ENCODE data around the gene SERPINF2.
A peak's percentile ranks its signal among the peaks of the same experiment; 100 is the strongest.

DNA sequence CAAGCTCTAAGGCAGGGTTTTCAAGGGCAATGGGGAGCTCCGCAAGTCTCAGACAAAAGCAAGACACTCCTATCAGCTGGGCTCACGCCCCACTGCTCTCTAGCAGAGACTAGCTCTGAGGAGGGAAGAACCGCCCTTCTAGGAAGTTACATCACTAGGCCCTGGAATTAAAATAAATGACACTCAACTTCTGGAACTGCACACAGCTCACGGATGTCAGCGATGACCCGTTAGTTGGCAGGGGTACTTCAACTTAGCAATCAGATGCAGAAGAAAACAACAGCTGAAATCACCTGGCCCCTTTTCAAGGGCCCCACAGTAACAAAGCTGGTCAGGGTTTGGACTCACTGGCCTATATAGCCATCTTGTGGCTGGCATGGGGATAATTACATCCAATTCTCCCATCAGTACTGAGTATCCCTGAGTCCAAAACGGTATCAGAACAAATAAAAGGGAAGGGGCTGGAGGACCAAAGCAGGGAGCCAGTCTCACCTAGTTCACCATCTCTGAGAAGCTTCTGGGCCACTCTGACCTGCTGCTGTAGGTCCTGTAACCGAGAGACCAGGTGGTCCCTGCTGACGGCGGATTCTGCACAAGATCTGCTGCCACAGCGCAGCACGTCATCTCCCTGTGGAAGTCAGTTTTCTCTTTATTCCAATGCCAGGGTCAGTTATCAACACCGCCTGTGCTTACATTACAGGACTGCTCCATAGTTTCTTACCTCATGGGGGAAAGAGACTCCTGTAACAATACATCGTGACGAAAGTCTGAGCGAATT is 41.4 kb downstream of the SERPINF2 start:
- TF ChIP-seq CTCF (conservative IDR thresholded peaks at IDR 0.05; ENCODE audit: low read depth in 2 of 2), result peak; percentile 66 to 69
- no peak for TF ChIP-seq POLR2AphosphoS5 (IDR thresholded peaks at IDR 0.05; ENCODE audit: low read depth)
- TF ChIP-seq REST (IDR thresholded peaks at IDR 0.05; ENCODE audit: unreplicated experiment), result no peak
- TF ChIP-seq CREB1 (CRISPR knock-in tag; IDR thresholded peaks at IDR 0.05; ENCODE audit: low read depth), result no peak
- no peak for TF ChIP-seq ZNF331 (CRISPR knock-in tag; IDR thresholded peaks at IDR 0.05; ENCODE audit: low read depth)
- TF ChIP-seq ZNF114 (CRISPR knock-in tag; IDR thresholded peaks at IDR 0.05), result no peak

Data from GM23338 (cell line).